ENCODE data around the gene KXD1. TPM values are rescaled to one million over a fixed set of nuclear protein-coding genes. Genes with fewer than 3 reads are reported as not detected.

The KXD1 gene
- total RNA-seq, 1 experiment from 2014 or later, result 120 TPM

GRCh38 chr19:18558202-18558555 is 509 bp downstream of the KXD1 start:
- BruUV-seq (replicated peaks), result TSS peak; percentile 55

GRCh38 chr19:18558604-18559003 is 934 bp downstream of the KXD1 start:
- no peak for DNase-seq (ENCODE audit: unreplicated experiment)
- intact Hi-C loops (cut with micrococcal nuclease), result no loop called here
- ChIA-PET CTCF (interaction anchor here (0.6 to 1.8 kb wide), 8 partner anchors 13 to 144 kb away, joined by 3 to 6 read pairs (median 4); partner anchors contain the start of gene UBA52), POLR2A (interaction anchor here (0.5 to 6.1 kb wide), 19 partner anchors 7 to 361 kb away, joined by 3 to 106 read pairs (median 4); partner anchors contain the start of genes COPE, DDX49, ELL and FKBP8)
- peak overlapping the region; percentile 74 for H3K4me3 Mint-ChIP-seq (ENCODE audit: unreplicated experiment)
- no peak for TF ChIP-seq CTCF (IDR thresholded peaks at IDR 0.05; ENCODE audit: unreplicated experiment)
- peak overlapping the region; percentile 86 for H3K27ac Mint-ChIP-seq (ENCODE audit: low read depth, unreplicated experiment)
- H3K4me1 Mint-ChIP-seq (ENCODE audit: insufficient read depth, unreplicated experiment), result peaks cover 11% of the 10 kb centered on the region
- H3K9me3 Mint-ChIP-seq (ENCODE audit: unreplicated experiment), result no peaks in the 10 kb centered on the region
- no TSS peak for BruUV-seq (replicated peaks)
- no peaks in the 10 kb centered on the region for H3K27me3 Mint-ChIP-seq (ENCODE audit: insufficient read depth, unreplicated experiment)
- H3K36me3 Mint-ChIP-seq (ENCODE audit: insufficient read depth, unreplicated experiment), result peaks cover 40% of the 10 kb centered on the region

More at GRCh38 chr19:18558202-18558555, 509 bp downstream of the KXD1 start:
- no peak for TF ChIP-seq CTCF (IDR thresholded peaks at IDR 0.05; ENCODE audit: unreplicated experiment)
- peak overlapping the region; percentile 86 for H3K27ac Mint-ChIP-seq (ENCODE audit: low read depth, unreplicated experiment)
- no peak for DNase-seq (ENCODE audit: unreplicated experiment)
- POLR2A ChIA-PET, result interaction anchor here (0.6 to 6.1 kb wide), 19 partner anchors 8 to 504 kb away, joined by 3 to 106 read pairs (median 4); partner anchors contain the start of genes COPE, DDX49, ELL and FKBP8
- peaks cover 11% of the 10 kb centered on the region for H3K4me1 Mint-ChIP-seq (ENCODE audit: insufficient read depth, unreplicated experiment)
- H3K36me3 Mint-ChIP-seq (ENCODE audit: insufficient read depth, unreplicated experiment), result peaks cover 36% of the 10 kb centered on the region
- no peaks in the 10 kb centered on the region for H3K27me3 Mint-ChIP-seq (ENCODE audit: insufficient read depth, unreplicated experiment)
- H3K9me3 Mint-ChIP-seq (ENCODE audit: unreplicated experiment), result no peaks in the 10 kb centered on the region
- H3K4me3 Mint-ChIP-seq (ENCODE audit: unreplicated experiment), result peak overlapping the region; percentile 74
- intact Hi-C loops (cut with micrococcal nuclease), result no loop called here
- CTCF ChIA-PET, result interaction anchor here (0.7 to 1.8 kb wide), 7 partner anchors 13 to 107 kb away, joined by 3 to 6 read pairs (median 4); partner anchors contain the start of gene UBA52

- H3K27ac Mint-ChIP-seq (ENCODE audit: low read depth, unreplicated experiment), result no peak overlapping the region
- BruUV-seq (replicated peaks), result no TSS peak
- peak overlapping the region; percentile 74 for H3K4me3 Mint-ChIP-seq (ENCODE audit: unreplicated experiment)
- intact Hi-C loops (cut with micrococcal nuclease), result no loop called here
- CTCF ChIA-PET, result interaction anchor here (1.0 kb wide), 1 partner anchor 307 kb away, joined by 3 read pairs; no protein-coding TSS in a partner anchor
- H3K36me3 Mint-ChIP-seq (ENCODE audit: insufficient read depth, unreplicated experiment), result peaks cover 51% of the 10 kb centered on the region
- DNase-seq (ENCODE audit: unreplicated experiment), result no peak
- TF ChIP-seq CTCF (IDR thresholded peaks at IDR 0.05; ENCODE audit: unreplicated experiment), result no peak
- no peaks in the 10 kb centered on the region for H3K27me3 Mint-ChIP-seq (ENCODE audit: insufficient read depth, unreplicated experiment)
- POLR2A ChIA-PET, result interaction anchor here (0.6 to 6.1 kb wide), 7 partner anchors 11 to 360 kb away, joined by 3 to 106 read pairs (median 4); partner anchors contain the start of genes COPE, DDX49, ELL and FKBP8
- no peaks in the 10 kb centered on the region for H3K9me3 Mint-ChIP-seq (ENCODE audit: unreplicated experiment)
- peaks cover 11% of the 10 kb centered on the region for H3K4me1 Mint-ChIP-seq (ENCODE audit: insufficient read depth, unreplicated experiment)
Measured at GRCh38 chr19:18559685-18560084, 2.0 kb downstream of the KXD1 start.

GRCh38 chr19:18562086-18562485 is 4.4 kb downstream of the KXD1 start:
- Mint-ChIP-seq H3K4me3 (ENCODE audit: unreplicated experiment) (no peak overlapping the region), H3K4me1 (ENCODE audit: insufficient read depth, unreplicated experiment) (peaks cover 11% of the 10 kb centered on the region), H3K36me3 (ENCODE audit: insufficient read depth, unreplicated experiment) (peaks cover 72% of the 10 kb centered on the region), H3K27ac (ENCODE audit: low read depth, unreplicated experiment) (no peak overlapping the region), H3K9me3 (ENCODE audit: unreplicated experiment) (no peaks in the 10 kb centered on the region), H3K27me3 (ENCODE audit: insufficient read depth, unreplicated experiment) (no peaks in the 10 kb centered on the region)
- no peak for TF ChIP-seq CTCF (IDR thresholded peaks at IDR 0.05; ENCODE audit: unreplicated experiment)
- no peak for DNase-seq (ENCODE audit: unreplicated experiment)
- intact Hi-C loops (cut with micrococcal nuclease), result no loop called here
- BruUV-seq (replicated peaks), result no TSS peak
- CTCF ChIA-PET, result interaction anchor here (0.7 kb wide), 1 partner anchor 55 kb away, joined by 3 read pairs; no protein-coding TSS in a partner anchor
- POLR2A ChIA-PET, result interaction anchor here (2.2 kb wide), 1 partner anchor 10 kb away, joined by 5 read pairs; the partner anchor contains the start of gene UBA52

Data from MCF 10A (cell line).